Measurements from ENCODE around the gene INTS11.
"Not testable (repeated sequence)": the region's sequence is repeated elsewhere in the genome, so short reads cannot be mapped to it uniquely, and the experiment has no call there.

The INTS11 gene

DNA sequence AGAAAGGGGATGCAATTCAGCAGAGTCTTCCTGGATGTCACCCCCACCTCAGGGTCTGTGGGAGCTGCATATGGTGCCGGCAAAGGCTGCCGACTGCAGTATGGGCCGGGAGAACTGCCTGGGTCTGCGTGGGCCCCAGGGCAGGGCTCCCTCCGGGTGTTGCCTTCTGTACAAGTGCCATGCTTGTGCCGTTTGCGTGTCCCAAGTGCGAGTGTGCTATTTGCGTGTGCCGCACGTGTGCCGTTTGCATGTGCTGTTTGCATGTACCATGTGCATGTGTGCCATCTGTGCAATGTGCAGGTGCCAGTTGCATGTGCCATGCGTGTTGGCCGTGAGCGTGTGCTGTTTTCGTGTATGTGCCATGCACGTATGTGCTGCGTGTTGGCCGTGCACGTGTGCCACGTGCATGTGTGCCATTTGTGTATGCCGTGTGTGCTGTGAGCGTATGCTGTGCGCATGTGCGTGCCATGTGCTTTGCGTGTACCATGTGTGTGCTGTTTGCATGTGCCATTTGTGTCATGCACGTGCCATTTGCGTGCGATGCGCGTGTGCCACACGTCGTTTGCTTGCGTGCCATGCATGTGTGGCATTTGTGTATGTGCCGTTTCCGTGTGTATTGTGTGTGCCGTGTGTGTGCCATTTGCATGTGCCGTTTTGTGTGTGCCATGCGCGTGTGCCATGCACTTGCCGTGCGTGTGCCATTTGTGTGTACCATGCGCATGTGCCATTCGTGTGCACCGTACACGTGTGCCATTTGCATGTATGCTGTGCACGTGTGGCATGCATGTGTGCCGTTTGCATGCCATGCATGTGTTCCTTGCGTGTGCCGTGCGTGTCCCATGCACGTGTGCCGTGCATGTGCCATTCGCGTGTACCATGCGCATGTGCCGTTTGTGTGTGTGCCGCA lies 5.1 kb upstream of the INTS11 start:
- DNase-seq (ENCODE audit: low spot score) = no peak

DNA sequence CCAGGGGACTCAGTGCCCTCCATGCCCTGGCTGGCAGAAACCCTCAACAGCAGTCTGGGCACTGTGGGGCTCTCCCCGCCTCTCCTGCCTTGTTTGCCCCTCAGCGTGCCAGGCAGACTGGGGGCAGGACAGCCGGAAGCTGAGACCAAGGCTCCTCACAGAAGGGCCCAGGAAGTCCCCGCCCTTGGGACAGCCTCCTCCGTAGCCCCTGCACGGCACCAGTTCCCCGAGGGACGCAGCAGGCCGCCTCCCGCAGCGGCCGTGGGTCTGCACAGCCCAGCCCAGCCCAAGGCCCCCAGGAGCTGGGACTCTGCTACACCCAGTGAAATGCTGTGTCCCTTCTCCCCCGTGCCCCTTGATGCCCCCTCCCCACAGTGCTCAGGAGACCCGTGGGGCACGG lies 3.8 kb upstream of the INTS11 start:
- no peak for DNase-seq (ENCODE audit: low spot score)

DNA sequence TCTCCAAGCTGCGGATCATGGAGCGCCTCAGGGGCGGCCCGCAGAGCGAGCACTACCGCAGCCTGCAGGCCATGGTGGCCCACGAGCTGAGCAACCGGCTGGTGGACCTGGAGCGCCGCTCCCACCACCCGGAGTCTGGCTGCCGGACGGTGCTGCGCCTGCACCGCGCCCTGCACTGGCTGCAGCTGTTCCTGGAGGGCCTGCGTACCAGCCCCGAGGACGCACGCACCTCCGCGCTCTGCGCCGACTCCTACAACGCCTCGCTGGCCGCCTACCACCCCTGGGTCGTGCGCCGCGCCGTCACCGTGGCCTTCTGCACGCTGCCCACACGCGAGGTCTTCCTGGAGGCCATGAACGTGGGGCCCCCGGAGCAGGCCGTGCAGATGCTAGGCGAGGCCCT lies 2.8 kb upstream of the INTS11 start:
- no peak for DNase-seq (ENCODE audit: low spot score)

DNA sequence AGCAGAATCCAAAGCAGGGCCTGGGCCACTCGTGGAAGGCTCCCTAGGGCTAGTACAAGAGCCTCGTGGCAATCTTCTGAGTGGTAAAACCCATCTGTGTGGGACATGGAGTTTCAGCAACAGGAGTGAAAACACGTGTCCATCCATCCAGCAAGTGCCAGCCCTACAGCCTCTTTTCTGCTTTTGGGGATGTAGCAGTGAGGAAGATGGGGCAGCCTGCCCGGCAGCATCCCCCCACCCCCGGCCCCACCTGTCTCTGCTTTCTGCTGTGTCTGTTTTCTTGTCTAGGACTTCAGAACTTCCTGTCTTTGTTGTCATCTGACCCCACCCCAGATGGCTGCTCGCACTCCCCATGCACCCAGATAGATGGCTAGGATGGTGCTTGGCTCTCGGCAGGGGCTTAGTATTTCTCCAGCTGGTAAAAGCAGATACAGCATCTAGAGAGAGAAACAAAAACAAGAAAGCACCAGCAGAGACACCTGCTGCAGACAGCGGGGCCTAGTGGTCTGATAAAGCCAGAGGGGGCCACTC lies 1.7 kb upstream of the INTS11 start:
- no peak for DNase-seq (ENCODE audit: low spot score)

DNA sequence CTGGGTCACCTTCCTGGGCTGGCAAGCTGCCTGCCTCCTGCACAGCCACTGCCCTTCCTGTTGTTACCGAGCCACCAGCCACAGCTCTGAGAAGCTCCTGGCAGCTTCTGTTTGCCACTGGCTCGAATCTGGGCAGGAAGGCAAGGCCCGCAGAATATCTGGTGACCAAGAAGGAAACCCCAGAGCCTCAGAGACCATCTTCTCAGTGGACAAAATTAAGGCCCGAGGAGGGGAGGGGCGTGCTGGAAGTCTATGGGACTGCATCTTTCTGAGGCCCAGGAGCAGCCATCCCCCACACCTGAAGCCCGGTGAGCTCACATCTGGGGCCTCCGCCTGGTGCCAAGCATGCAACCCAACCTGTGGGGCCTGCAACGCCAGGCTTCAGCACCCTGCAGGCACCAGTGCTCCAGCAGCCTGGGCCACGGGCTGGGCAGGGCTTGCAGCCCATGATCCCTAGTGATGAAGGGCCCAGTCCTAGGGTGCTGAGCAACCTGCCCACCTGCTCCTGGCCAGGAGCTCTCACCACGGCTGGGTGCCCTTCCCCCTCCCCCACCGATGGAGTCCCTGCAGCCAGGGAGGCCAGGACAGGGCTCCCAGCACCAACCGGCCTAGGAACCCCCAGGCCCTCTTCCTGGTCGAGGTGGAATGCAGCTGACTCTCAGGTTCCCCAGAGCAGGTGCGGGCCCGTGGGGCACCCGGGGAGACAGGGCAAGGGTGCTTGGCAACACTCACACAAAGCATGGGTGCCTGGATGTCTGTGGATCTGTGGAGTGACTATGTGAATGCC lies 1.0 kb upstream of the INTS11 start:
- no peak for DNase-seq (ENCODE audit: low spot score)

DNA sequence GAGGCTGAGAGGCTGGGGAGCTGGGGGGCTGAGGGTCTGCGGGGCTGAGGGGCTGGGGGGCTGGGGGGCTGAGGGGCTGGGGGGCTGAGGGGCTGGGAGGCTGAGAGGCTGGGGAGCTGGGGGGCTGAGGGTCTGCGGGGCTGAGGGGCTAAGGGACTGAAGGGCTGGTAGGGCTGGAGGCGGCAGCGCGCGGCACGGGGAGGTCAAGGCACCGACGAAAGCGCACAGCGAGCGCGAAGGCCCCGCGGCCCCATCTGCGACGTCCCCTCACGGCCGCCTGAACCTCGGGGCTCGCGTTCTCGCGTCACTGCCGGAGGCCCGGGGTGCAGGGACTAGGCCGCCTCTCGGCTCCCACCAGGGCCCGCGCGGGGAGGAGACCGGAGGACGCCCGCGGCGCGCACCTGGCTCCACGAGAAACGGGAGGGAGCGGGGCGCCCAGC lies 356 bp downstream of the INTS11 start:
- DNase-seq (ENCODE audit: low spot score) = no peak

DNA sequence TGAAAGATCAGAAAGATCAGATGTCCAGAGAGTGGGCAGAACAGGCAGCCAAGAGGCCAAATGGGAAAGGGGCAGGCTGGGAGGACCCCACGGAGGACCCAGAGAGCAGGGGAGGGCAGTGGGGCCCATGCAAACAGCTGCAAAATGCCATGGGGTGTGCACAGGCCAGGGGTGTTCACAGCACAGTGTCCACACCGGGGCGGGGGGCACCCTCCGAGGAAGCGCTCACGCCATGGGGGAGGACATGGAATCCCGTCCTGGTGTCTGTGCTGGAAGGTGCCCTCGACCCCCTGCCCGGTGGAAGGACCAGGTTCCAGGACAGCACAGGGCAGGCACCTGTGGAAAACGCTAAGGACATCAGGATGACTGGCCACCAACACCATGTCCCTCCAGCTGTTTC lies 1.5 kb downstream of the INTS11 start:
- no peak for DNase-seq (ENCODE audit: low spot score)

DNA sequence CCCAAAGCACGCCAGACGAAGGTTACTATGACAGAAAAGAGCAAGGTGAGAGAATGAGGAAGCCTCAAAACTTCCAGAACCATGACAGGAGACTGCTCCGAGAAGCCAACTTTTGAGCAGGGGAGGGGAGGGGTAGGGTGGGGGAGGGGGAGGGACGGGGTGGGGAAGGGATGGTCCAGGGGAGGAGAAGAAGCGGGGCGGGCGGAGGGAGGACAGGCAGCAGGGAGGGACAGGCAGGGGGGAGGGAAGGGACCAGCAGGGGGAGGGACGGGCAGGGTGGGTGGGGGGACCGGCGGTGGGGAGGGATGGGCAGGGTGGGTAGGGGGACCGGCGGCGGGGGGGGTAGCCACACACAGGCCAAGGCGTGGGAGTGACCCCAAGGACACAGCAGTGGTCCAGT lies 2.0 kb downstream of the INTS11 start:
- no peak for DNase-seq (ENCODE audit: low spot score)

DNA sequence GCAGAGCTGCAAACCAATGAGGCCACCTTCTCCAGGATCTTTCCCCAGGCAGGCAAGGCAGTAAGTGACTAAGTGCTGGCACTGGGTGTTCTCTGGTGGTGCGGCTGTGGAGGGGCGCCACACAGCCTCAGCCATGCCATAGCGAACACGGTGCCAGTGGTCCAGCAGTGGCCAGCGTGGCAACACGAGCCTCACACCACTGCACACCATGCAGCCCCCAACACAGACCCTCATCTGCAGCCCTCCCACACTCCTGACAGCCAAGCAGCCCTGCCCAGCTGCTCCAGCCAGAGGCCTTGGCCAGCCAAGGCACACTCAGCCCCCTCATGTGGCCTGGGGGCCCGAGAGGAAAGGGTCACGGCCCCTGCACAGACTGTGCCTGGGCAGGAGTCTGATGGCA lies 3.0 kb downstream of the INTS11 start:
- DNase-seq (ENCODE audit: low spot score) = no peak

DNA sequence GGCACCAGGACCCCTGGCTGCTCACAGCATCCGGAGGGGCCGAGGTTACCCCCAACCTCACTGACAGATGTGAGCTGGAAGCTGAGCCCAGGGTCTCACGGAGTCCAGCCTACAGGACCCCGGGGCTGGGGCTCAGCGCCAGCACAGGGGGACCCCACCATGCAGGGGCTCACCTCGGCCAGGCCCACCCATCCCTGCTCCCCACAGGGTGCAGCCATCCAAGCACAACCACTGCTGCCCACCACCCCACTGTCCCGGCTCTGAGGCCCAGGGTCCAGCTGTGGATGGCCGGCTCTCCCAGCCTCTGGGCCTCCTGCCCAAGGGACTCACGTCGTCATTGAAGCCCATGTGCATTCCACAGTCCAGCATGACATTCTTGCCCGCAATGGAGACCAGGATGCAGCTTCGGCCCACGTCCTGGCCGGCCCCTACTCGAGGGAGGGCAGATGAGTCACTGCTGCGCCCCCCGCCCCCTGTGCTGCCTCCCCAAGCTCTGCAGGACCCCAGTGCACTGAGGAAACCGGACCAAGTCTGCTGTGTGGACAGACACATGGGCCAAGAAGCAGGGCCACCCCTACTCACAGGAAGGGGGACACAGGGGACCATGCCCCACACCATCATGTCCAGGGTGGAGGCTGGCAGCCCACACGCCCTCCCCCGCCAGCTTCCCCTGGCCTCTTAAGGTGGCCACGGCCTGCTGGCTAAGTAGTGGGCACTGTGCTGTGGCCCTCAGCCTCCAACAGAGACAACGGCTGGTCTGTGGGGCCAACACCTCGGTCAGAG lies 3.6 kb downstream of the INTS11 start:
- DNase-seq (ENCODE audit: low spot score) = no peak

DNA sequence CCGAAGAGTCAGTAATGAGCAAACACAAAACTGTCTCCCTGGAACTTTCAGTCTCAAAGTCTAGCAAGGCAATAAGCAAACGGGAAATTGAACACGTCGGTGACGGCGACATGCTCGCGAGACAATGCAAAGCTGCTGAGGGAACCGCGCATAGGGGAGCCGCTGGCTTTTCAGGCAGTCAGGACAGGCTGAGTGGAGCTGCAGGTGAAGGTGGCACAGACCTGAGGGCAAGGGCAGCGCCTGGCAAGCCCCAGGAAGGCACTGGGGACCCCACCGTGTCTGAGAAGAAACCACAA lies 4.9 kb downstream of the INTS11 start:
- DNase-seq (ENCODE audit: low spot score) = no peak

DNA sequence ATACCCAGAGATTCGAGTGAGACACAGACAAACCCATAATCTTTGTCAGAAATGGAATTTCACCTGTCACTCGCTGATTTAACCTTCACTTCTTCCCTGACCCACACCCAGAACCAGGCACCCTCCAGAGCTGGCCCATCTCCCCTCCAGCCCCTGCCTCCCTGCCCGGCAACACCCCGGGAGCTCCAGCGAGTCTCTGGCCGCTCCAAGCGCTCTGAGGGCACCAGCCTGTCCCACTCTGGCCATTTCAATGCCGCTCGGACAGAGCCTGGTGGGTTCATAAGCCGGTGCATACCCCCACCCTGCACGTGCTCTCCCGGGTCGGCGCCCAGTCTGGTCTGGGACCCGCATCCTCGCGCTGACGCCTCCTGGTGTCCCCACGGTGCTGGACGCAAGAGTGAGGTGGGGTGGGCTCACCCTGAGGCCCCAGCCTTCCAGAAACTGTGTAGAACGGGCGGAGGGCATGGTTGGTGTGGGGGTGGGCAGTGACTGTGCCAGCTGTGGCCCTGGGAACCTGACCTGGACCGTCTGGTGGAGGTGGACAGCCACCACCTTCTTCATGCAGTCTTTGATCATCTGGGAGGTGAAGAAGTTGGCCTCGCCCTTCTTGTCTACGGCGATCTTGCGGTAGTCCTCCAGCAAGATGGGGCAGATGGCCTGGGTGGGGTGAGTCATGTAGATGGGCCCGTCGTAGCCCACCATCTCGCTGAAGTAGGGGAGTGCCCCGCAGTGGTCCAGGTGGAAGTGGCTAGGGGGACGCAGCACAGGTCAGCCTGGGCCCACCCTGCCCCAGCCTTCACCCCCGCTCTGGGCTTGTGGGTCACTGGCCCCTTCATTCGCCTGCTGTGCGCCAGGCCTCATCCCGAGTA lies 5.4 kb downstream of the INTS11 start:
- no peak for DNase-seq (ENCODE audit: low spot score)

DNA sequence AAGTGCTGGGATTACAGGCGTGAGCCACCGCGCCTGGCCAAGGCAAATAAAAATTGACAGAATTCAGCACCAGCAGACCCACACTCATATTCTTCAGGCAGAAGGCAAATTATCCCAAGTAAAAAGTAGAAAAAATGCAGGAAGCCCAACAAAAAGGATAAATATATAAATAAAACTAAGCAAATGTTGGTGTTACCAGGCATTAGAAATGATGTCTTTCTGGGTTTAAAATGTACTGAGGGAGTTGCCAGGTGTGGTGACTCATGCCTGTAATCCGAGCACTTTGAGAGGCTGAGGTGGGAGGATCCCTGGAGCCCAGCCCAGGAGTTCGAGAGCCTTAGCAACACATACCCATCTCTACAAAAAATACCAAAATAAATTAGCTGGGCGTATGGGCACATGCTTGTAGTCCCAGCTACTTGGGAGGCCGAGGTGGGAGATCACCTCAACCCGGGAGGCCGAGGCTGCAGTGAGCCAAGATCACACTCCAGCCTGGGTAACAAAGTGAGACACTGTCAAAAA lies 6.3 kb downstream of the INTS11 start:
- DNase-seq (ENCODE audit: low spot score) = peak; percentile 79

DNA sequence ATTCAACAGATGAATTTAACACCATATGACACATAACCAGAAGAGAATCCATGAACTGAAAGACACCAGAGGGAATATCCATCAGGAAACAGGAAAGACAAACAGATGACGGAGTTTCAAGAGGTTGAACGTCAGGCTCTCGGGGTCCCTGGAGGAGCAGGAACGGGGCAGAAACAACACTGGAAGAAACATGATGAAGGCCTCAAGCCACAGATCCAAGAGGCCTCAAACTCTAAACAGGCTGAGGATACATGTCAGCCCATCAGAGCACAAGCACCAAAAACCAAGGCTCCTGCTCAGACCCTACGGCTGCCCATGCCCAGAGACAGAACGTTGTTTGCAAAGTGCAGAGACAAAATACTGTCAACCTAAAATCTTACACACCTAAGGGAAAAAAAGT lies 7.0 kb downstream of the INTS11 start:
- DNase-seq (ENCODE audit: low spot score) = no peak

DNA sequence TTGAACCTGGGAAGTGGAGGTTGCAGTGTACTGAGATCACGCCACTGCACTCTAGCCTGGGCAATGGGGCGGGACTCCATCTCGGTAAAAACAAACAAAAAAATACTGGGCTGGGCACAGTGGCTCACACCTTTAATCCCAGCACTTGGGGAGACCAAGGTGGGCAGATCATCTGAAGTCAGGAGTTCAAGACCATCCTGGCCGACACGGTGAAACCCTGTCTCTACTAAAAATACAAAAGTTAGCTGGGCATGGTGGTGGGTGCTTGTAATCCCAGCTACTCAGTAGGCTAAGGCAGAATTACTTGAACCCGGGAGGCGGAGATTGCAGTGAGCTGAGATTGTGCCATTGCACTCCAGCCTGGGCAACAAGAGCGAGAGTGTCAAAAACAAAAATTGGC lies 8.3 kb downstream of the INTS11 start:
- not testable (repeated sequence) for DNase-seq (ENCODE audit: low spot score)

DNA sequence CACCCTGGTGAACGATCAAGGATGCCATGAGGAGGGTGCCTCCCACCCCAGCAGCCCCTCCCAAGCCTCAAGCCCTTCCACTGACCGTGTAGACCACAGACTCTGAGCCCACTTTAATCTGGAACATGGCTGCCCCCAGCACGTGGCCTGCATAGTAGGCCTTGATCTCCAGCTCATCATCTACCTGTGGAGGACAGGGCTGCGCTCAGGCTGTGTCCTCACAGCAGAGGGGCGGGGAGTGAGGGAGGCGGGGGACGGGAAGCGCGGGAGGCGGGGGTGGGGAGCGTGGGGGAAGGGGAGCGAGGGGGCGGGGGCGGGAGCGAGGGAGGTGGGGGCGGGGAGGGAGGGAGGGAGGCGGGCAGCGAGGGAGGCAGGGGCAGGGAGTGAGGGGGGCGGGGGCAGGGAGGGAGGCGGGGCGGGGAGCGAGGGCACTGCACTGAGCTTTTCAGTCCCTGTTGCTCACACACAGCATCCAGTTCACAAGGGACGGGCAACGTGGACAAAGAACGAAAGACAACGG lies 9.0 kb downstream of the INTS11 start:
- no peak for DNase-seq (ENCODE audit: low spot score)

DNA sequence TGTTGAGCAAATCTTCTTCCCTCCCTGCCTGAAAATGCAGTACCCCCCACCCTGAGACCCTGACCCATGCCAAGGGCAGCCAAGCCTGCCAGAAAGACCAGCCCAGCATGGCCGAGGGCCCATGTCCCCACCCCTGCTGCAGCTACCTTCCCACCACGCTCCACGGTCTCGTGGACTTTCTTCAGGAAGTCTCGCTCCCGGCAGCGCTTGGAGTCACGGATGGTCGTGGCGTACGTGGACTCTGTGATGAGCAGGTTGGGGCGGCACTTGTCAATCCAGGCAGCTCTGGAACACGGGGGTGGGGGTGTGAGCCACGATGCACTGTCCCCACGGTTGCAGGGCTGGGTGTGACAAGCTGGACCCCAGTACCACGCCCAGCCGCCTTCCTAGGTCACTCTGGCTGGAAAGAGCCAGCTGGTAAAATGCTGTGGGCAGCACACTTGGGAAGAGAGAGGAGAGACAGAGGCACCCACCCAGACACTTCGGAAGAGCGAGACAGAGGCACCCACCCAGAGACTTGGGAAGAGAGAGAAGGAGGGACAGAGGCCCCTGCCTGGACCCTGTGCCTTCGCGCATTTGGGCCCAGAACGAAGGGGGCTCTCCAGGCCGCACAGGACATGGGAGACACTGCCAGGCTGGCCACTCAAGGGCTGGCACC lies 9.7 kb downstream of the INTS11 start:
- DNase-seq (ENCODE audit: low spot score) = no peak

DNA sequence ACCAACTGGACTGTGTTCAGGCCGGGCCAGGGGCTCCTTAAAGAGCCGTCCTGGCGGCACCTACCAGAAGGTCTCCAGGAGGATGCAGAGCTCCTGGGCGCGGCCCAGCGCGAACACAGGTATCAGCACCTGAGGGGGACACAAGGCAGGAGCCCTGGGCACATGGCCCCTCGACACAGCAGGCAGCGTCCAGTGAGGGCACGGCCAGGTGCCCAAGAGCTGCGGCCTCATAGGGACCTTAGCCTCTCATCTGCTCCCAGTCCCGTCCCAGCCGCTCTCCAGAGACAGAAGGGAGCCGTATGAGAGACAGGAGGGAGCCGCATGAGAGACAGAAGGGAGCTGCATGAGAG lies 10.2 kb downstream of the INTS11 start:
- no peak for DNase-seq (ENCODE audit: low spot score)

DNA sequence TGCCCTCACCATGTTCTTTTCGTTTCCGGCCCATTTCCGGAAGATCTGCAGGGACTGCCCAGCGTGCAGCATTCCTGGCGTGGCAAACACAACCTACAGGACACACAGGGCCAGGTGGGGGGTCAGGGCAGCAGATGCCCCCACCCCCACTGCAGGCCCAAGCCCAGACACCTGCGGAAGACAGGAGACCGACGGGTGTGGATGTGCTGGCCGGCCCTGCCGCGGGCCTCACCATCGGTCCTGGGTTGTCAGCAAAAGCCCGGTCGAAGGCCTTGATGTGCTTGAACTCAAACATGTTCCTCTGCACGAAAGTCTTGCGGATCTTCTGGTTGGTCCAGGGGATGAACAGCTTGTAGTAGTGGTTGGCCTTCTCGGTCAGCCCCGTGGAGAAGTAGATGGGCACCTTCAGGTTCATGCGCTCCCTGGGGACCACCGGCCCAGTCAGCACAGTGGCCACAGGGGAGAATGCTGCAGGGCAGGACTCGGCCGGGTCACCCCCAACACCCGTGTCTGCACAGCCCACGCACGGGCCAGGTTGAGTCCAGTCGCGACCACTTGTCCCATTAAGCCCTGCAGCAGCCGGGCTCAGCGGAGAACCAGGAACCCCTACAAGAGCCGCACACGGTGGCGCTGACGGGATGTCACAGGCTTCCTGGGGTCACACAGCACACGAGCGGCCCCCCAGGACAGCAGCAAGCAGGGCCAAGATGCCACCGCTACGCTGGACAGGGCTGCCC lies 10.8 kb downstream of the INTS11 start:
- DNase-seq (ENCODE audit: low spot score) = no peak

Data from Ammon's horn (tissue), 1 donor.